Calu3 (cell line): ENCODE data around the gene GPR153. TPM values are rescaled to one million over a fixed set of nuclear protein-coding genes. Genes with fewer than 3 reads are reported as not detected.

ENCODE experiments used
- BruUV-seq: library from RNA; stranded (reverse); fragments of 400-500 nt; replicated peaks from 2 replicates; lab custom pipeline; 2021; lab: Mats Ljungman, UMichigan
- CTCF ChIA-PET: fragments of 300-600 bp; sonication (Branson Sonifier 250); formaldehyde crosslinking; loops from one replicate; lab custom pipeline; 2022; ENCODE audit warnings: antibody characterized with exemption; lab: Charles Lee
- DNase-seq: peaks from one replicate; pipeline ENCODE4 v3.0.0; 2022
- H3K27ac Mint-ChIP-seq: one replicate; pipeline ENCODE4 v1.8.0; 2022; ENCODE audit warnings: mixed read lengths; ENCODE audit not compliant: unreplicated experiment
- H3K27me3 Mint-ChIP-seq: one replicate; pipeline ENCODE4 v1.8.0; 2022; ENCODE audit warnings: mixed read lengths; ENCODE audit not compliant: unreplicated experiment
- H3K36me3 Mint-ChIP-seq: one replicate; pipeline ENCODE4 v1.8.0; 2022; ENCODE audit warnings: mild to moderate bottlenecking, moderate library complexity, mixed read lengths; ENCODE audit not compliant: insufficient read depth, unreplicated experiment
- H3K4me1 Mint-ChIP-seq: one replicate; pipeline ENCODE4 v1.8.0; 2022; ENCODE audit warnings: mild to moderate bottlenecking, low read depth, mixed read lengths; ENCODE audit not compliant: unreplicated experiment
- H3K4me3 Mint-ChIP-seq: one replicate; pipeline ENCODE4 v1.8.0; 2022; ENCODE audit warnings: mild to moderate bottlenecking, low read depth, moderate library complexity, mixed read lengths; ENCODE audit not compliant: unreplicated experiment
- H3K9me3 Mint-ChIP-seq: one replicate; pipeline ENCODE4 v1.8.0; 2022; ENCODE audit warnings: low read depth, mixed read lengths; ENCODE audit not compliant: unreplicated experiment
- CTCF ChIP-seq: fragments of 200-600 bp; IDR thresholded peaks from one replicate; pipeline ENCODE4 v1.8.0; 2022; ENCODE audit warnings: antibody characterized with exemption; ENCODE audit not compliant: unreplicated experiment
- intact Hi-C: fragments of 100-400 bp; cut with micrococcal nuclease; formaldehyde crosslinking; loops from one replicate; pipeline ENCODE4 v1.10.0; 2022; ENCODE audit not compliant: unreplicated experiment
- total RNA-seq: library from RNA; stranded (reverse); gene quantifications from 2 replicates; pipeline ENCODE4 v1.2.3, GENCODE V29; 2022

GPR153 gene
- total RNA-seq, 1 experiment from 2014 or later, result 3.7 TPM

DNA sequence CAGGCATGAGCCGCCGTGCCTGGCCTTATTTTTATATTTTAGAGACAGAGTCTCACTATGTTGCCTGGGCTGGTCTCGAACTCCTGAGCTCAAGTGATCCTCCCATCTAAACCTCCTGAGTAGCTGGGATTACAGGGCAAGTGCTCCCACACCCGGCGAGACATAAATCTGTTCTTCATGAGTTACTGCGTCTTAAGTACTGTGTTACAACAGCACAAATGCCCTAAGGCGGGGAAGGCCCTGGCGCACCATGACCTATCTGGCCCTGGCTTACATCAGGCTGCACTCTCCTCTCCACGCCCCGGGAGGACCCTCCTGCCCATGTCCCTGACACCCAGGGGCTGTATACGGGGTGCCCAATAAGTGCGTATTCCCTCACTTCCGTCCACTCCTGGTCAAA lies 4.3 kb downstream of the GPR153 start:
- H3K9me3 Mint-ChIP-seq, result no peaks in the 10 kb centered on the region
- peaks cover 5% of the 10 kb centered on the region for H3K36me3 Mint-ChIP-seq
- intact Hi-C loops, result no loop called here
- no TSS peak for BruUV-seq
- no peaks in the 10 kb centered on the region for H3K27me3 Mint-ChIP-seq
- H3K27ac Mint-ChIP-seq, result no peak overlapping the region
- CTCF ChIA-PET, result no interaction called here
- no peak for TF ChIP-seq CTCF
- H3K4me3 Mint-ChIP-seq, result no peak overlapping the region
- no peak for DNase-seq
- H3K4me1 Mint-ChIP-seq, result no peaks in the 10 kb centered on the region

- Mint-ChIP-seq H3K9me3 (no peaks in the 10 kb centered on the region), H3K36me3 (peaks cover 2% of the 10 kb centered on the region), H3K27ac (no peak overlapping the region), H3K4me1 (no peaks in the 10 kb centered on the region), H3K27me3 (no peaks in the 10 kb centered on the region), H3K4me3 (no peak overlapping the region)
- intact Hi-C loops, result no loop called here
- no TSS peak for BruUV-seq
- TF ChIP-seq CTCF, result no peak
- DNase-seq, result no peak
- CTCF ChIA-PET, result interaction anchor here (0.7 kb wide), 1 partner anchor 226 kb away, joined by 4 read pairs; no protein-coding TSS in a partner anchor
Measured at GRCh38 chr1:6254691-6255090, 6.2 kb downstream of the GPR153 start.

- intact Hi-C loops, result no loop called here
- DNase-seq, result no peak
- H3K27ac Mint-ChIP-seq, result no peak overlapping the region
Measured at GRCh38 chr1:6253380-6253779, 7.5 kb downstream of the GPR153 start.

GRCh38 chr1:6252374-6252710 lies 8.6 kb downstream of the GPR153 start:
- no TSS peak for BruUV-seq
- Mint-ChIP-seq H3K36me3 (peaks cover 4% of the 10 kb centered on the region), H3K9me3 (no peaks in the 10 kb centered on the region), H3K4me3 (no peak overlapping the region), H3K4me1 (no peaks in the 10 kb centered on the region), H3K27ac (no peak overlapping the region), H3K27me3 (peaks cover 14% of the 10 kb centered on the region)
- no peak for TF ChIP-seq CTCF
- intact Hi-C loops, result no loop called here
- CTCF ChIA-PET, result no interaction called here
- DNase-seq, result no peak

More at GRCh38 chr1:6253380-6253779, 7.5 kb downstream of the GPR153 start:
- Mint-ChIP-seq H3K9me3 (no peaks in the 10 kb centered on the region), H3K36me3 (no peaks in the 10 kb centered on the region), H3K4me3 (no peak overlapping the region), H3K4me1 (no peaks in the 10 kb centered on the region), H3K27me3 (peaks cover 3% of the 10 kb centered on the region)
- CTCF ChIA-PET, result no interaction called here
- no peak for TF ChIP-seq CTCF
- BruUV-seq, result no TSS peak
